Upper lobe of left lung (tissue), 4 donors: ENCODE data around the gene SRBD1.

Experiments
- EP300 ChIP-seq, 4 donors: sonication (generic); formaldehyde crosslinking; IDR thresholded peaks; one replicate each; pipeline ENCODE4 v1.5.1; 2017; ENCODE audit warnings: antibody characterized with exemption in 4 of 4, control low read depth in 2 of 4
- POLR2A ChIP-seq, 4 donors: fragments of 450-650 bp; IDR thresholded peaks; one replicate each; pipeline ENCODE4 v1.5.1; 2016 to 2017; ENCODE audit warnings: antibody characterized with exemption in 4 of 4, mild to moderate bottlenecking in 2 of 4
- TF ChIP-seq, protein P1 (sequence below), 6 experiments: fragments of 450-650 bp in 4 of 6; fragments of 200-600 bp in 2 of 6; sonication (generic) in 2 of 6; IDR thresholded peaks; one replicate each; pipeline ENCODE4 v1.5.1; 2016 to 2019; ENCODE audit warnings: antibody characterized with exemption in 6 of 6

DNA sequence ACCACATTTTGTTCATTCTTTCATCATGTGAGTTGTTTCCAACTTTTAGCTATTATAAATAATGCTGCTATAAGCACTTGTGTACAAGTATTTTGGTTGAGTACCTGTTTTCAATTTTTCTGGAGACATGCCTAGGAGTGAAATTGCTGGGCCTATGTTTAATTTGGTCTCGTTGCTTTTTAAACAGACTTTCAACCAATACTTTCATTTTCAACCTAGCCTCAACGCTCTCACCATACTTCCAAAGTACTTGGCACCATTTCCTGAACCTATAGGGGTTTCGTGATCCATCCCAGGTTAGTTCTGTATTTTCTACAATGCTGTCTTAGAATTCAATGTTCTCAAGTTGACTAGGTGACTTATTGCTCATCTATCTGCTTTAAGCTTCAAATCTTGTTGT is 126.1 kb downstream of the SRBD1 start:
- TF ChIP-seq POLR2A (IDR thresholded peaks at IDR 0.05) (no peak), EP300 (IDR thresholded peaks at IDR 0.05) (no peak)
- TF ChIP-seq, protein P1, sequence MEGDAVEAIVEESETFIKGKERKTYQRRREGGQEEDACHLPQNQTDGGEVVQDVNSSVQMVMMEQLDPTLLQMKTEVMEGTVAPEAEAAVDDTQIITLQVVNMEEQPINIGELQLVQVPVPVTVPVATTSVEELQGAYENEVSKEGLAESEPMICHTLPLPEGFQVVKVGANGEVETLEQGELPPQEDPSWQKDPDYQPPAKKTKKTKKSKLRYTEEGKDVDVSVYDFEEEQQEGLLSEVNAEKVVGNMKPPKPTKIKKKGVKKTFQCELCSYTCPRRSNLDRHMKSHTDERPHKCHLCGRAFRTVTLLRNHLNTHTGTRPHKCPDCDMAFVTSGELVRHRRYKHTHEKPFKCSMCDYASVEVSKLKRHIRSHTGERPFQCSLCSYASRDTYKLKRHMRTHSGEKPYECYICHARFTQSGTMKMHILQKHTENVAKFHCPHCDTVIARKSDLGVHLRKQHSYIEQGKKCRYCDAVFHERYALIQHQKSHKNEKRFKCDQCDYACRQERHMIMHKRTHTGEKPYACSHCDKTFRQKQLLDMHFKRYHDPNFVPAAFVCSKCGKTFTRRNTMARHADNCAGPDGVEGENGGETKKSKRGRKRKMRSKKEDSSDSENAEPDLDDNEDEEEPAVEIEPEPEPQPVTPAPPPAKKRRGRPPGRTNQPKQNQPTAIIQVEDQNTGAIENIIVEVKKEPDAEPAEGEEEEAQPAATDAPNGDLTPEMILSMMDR (IDR thresholded peaks at IDR 0.05), result no peak
